ENCODE data around the gene PRKN. TPM values are rescaled to one million over a fixed set of nuclear protein-coding genes. Genes with fewer than 3 reads are reported as not detected.

Gene PRKN
- total RNA-seq, 1 donor from 2014 or later = 4.9 TPM

GRCh38 chr6:161684731-161685475, 1042.7 kb downstream of the PRKN start:
- Histone ChIP-seq H3K27me3 (no peaks in the 10 kb centered on the region), H3K4me3 (no peak overlapping the region), H3K27ac (no peak overlapping the region), H3K4me1 (no peaks in the 10 kb centered on the region), H3K36me3 (no peaks in the 10 kb centered on the region), H3K9me3 (no peaks in the 10 kb centered on the region)
- no peak for DNase-seq (ENCODE audit: extremely low spot score in 2 of 2)
- intact Hi-C loops (cut with DNase I) = no loop called here
- TF ChIP-seq, protein P1, sequence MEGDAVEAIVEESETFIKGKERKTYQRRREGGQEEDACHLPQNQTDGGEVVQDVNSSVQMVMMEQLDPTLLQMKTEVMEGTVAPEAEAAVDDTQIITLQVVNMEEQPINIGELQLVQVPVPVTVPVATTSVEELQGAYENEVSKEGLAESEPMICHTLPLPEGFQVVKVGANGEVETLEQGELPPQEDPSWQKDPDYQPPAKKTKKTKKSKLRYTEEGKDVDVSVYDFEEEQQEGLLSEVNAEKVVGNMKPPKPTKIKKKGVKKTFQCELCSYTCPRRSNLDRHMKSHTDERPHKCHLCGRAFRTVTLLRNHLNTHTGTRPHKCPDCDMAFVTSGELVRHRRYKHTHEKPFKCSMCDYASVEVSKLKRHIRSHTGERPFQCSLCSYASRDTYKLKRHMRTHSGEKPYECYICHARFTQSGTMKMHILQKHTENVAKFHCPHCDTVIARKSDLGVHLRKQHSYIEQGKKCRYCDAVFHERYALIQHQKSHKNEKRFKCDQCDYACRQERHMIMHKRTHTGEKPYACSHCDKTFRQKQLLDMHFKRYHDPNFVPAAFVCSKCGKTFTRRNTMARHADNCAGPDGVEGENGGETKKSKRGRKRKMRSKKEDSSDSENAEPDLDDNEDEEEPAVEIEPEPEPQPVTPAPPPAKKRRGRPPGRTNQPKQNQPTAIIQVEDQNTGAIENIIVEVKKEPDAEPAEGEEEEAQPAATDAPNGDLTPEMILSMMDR (IDR thresholded peaks at IDR 0.05) = no peak
- no peak for TF ChIP-seq POLR2AphosphoS5 (IDR thresholded peaks at IDR 0.05; ENCODE audit: insufficient read depth in 1 of 2, low read depth in 1 of 2)
- no peak for TF ChIP-seq POLR2A (IDR thresholded peaks at IDR 0.05)

DNA sequence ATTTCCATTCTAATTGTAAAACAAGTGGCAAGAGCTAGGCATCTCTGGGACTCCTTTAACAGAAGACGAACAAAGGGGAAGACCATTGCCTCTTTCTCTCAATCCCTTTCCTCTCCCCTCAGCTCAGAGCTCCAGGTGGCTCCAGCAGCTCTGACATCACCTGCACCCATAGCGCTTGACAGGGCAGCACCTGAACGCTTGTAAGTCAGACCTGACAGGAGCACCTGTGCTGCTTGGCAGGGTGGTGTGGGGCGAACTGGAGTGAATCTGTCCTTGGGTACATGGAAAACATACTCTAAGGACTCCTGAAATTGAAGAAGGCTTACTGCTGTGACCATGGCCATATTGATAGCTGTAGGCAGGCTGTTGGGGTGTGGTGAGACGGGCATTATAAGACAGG, 1044.2 kb downstream of the PRKN start:
- no peak for DNase-seq (ENCODE audit: extremely low spot score in 2 of 2)
- no peak for TF ChIP-seq POLR2AphosphoS5 (IDR thresholded peaks at IDR 0.05; ENCODE audit: insufficient read depth in 1 of 2, low read depth in 1 of 2)
- no peak for TF ChIP-seq POLR2A (IDR thresholded peaks at IDR 0.05)
- TF ChIP-seq, protein P1 (IDR thresholded peaks at IDR 0.05) = no peak
- Histone ChIP-seq H3K4me1 (no peaks in the 10 kb centered on the region), H3K9me3 (no peaks in the 10 kb centered on the region), H3K27me3 (no peaks in the 10 kb centered on the region), H3K36me3 (no peaks in the 10 kb centered on the region), H3K4me3 (no peak overlapping the region), H3K27ac (no peak overlapping the region)
- intact Hi-C loops (cut with DNase I) = no loop called here

DNA sequence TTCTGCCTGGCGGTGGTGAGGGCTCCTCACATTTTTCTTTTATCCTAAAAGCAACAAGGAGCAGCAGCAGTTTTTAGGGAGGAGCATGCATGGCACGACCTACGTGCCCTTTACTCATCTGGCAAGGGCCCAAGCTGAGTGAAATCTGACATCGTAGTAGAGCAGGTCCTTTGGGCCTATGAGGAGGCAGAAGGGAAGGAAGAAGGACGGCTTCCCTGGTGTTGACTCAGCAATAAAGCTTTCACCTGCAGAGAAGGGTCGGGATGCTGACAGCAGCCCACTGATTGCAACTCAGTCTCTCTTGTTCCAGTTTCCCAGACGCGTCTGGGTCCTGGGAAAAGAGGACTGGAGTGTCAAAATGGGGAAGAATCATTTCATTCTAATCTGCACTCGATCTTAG, 1044.6 kb downstream of the PRKN start:
- Histone ChIP-seq H3K27ac (no peak overlapping the region), H3K27me3 (no peaks in the 10 kb centered on the region), H3K36me3 (no peaks in the 10 kb centered on the region), H3K4me1 (no peaks in the 10 kb centered on the region), H3K9me3 (no peaks in the 10 kb centered on the region), H3K4me3 (no peak overlapping the region)
- TF ChIP-seq POLR2AphosphoS5 (IDR thresholded peaks at IDR 0.05; ENCODE audit: insufficient read depth in 1 of 2, low read depth in 1 of 2) (no peak), POLR2A (IDR thresholded peaks at IDR 0.05) (no peak)
- TF ChIP-seq, protein P1 (IDR thresholded peaks at IDR 0.05) = no peak
- DNase-seq (ENCODE audit: extremely low spot score in 2 of 2) = no peak
- intact Hi-C loops (cut with DNase I) = no loop called here

DNA sequence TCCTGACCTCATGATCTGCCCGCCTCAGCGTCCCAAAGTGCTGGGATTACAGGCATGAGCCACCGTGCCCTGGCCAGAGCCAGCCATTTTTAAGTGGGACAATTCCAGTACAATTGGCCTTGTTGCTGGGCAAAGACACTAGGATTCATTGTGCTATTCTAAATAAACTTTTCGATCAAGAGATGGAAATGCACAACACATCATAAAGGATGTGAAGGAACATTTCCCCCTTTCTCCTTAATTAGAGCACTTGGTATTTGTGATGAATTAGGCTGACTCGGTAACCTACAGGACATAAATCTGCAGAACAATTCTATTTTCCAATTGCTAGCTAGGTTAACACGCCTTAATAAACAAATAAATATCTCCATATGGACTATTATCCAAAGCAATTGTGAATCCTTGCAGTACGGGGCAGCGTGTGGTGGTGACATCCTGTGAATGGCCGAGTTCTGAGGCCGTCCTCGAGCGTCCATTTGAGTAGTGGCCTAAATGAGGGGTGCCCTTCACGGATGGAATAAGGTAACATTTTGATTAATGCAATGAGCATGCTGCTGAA, 1047.5 kb downstream of the PRKN start:
- DNase-seq (ENCODE audit: extremely low spot score in 2 of 2) = no peak
- Histone ChIP-seq H3K4me1 (no peaks in the 10 kb centered on the region), H3K4me3 (no peak overlapping the region), H3K9me3 (no peaks in the 10 kb centered on the region), H3K27me3 (no peaks in the 10 kb centered on the region), H3K27ac (no peak overlapping the region), H3K36me3 (no peaks in the 10 kb centered on the region)
- intact Hi-C loops (cut with DNase I) = no loop called here
- TF ChIP-seq, protein P1 (IDR thresholded peaks at IDR 0.05) = no peak
- no peak for TF ChIP-seq POLR2A (IDR thresholded peaks at IDR 0.05)
- no peak for TF ChIP-seq POLR2AphosphoS5 (IDR thresholded peaks at IDR 0.05; ENCODE audit: insufficient read depth in 1 of 2, low read depth in 1 of 2)

- Histone ChIP-seq H3K4me1 (no peaks in the 10 kb centered on the region), H3K9me3 (no peaks in the 10 kb centered on the region), H3K27ac (no peak overlapping the region), H3K36me3 (no peaks in the 10 kb centered on the region), H3K4me3 (no peak overlapping the region), H3K27me3 (no peaks in the 10 kb centered on the region)
- TF ChIP-seq, protein P1 (IDR thresholded peaks at IDR 0.05) = no peak
- no peak for TF ChIP-seq POLR2A (IDR thresholded peaks at IDR 0.05)
- TF ChIP-seq POLR2AphosphoS5 (IDR thresholded peaks at IDR 0.05; ENCODE audit: insufficient read depth in 1 of 2, low read depth in 1 of 2) = no peak
- intact Hi-C loops (cut with DNase I) = no loop called here
- no peak for DNase-seq (ENCODE audit: extremely low spot score in 2 of 2)
Measured at GRCh38 chr6:161677188-161677587, 1050.4 kb downstream of the PRKN start.
